Liver (tissue), 9 donors: Measurements from ENCODE around the gene CARD9. TPM values are rescaled to one million over a fixed set of nuclear protein-coding genes. Genes with fewer than 3 reads are reported as not detected.

Source experiments
- DNase-seq: peaks from one replicate; pipeline ENCODE4 v3.0.0-alpha.2; 2017; ENCODE audit warnings: low spot score
- H3K27ac ChIP-seq, 2 donors: one replicate each; pipeline ENCODE4 v1.7.0; 2013; ENCODE audit warnings: inconsistent platforms in 2 of 2, low read length in 2 of 2, control low read depth in 1 of 2, low read depth in 1 of 2, mild to moderate bottlenecking in 1 of 2
- H3K27me3 ChIP-seq, 4 donors: one replicate each; pipeline versions ENCODE4 v1.6.1 to v1.7.0; 2013; ENCODE audit warnings: low read length in 3 of 4, inconsistent platforms in 1 of 4, mild to moderate bottlenecking in 1 of 4, moderate library complexity in 1 of 4; ENCODE audit not compliant: control insufficient read depth in 4 of 4, insufficient read depth in 4 of 4
- H3K36me3 ChIP-seq, 4 donors: one replicate each; pipeline versions ENCODE4 v1.6.1 to v1.7.0; 2013; ENCODE audit warnings: low read length in 3 of 4, mild to moderate bottlenecking in 3 of 4, low read depth in 1 of 4, moderate library complexity in 1 of 4; ENCODE audit not compliant: control insufficient read depth in 4 of 4, insufficient read depth in 3 of 4
- H3K4me1 ChIP-seq, 4 donors: one replicate each; pipeline versions ENCODE4 v1.6.1 to v1.7.0; 2013; ENCODE audit warnings: low read length in 3 of 4, mild to moderate bottlenecking in 3 of 4, moderate library complexity in 1 of 4; ENCODE audit not compliant: control insufficient read depth in 4 of 4, insufficient read depth in 4 of 4
- H3K4me3 ChIP-seq, 3 donors: one replicate each; pipeline versions ENCODE4 v1.6.1 to v1.7.0; 2013; ENCODE audit warnings: low read length in 3 of 3, control low read depth in 1 of 3, low read depth in 1 of 3, mild to moderate bottlenecking in 1 of 3
- H3K9ac ChIP-seq, 2 donors: one replicate each; pipeline ENCODE4 v1.7.0; 2013; ENCODE audit warnings: low read length in 2 of 2, mild to moderate bottlenecking in 2 of 2, moderate library complexity in 2 of 2, control low read depth in 1 of 2, low read depth in 1 of 2
- H3K9me3 ChIP-seq, 4 donors: one replicate each; pipeline versions ENCODE4 v1.6.1 to v1.7.0; 2013; ENCODE audit warnings: low read length in 3 of 4; ENCODE audit not compliant: control insufficient read depth in 4 of 4
- ATF3 ChIP-seq: IDR thresholded peaks from 2 replicates; pipeline ENCODE4 v1.6.1; 2016; ENCODE audit warnings: antibody characterized with exemption
- CTCF ChIP-seq: fragments of 150-350 bp; IDR thresholded peaks from 2 replicates; pipeline ENCODE4 v1.5.1; 2017; ENCODE audit warnings: improper control_type of control experiment, low read depth, low read length; ENCODE audit not compliant: missing input control
- EGR1 ChIP-seq, 2 donors: IDR thresholded peaks; 2 replicates each; pipeline ENCODE4 v1.6.1; 2016 to 2018; ENCODE audit warnings: antibody characterized with exemption in 2 of 2, low read depth in 2 of 2
- FOXA1 ChIP-seq: IDR thresholded peaks from 2 replicates; pipeline ENCODE4 v1.6.1; 2016; ENCODE audit warnings: antibody characterized with exemption
- FOXA2 ChIP-seq: IDR thresholded peaks from 2 replicates; pipeline ENCODE4 v1.6.1; 2016; ENCODE audit warnings: antibody characterized with exemption
- GABPA ChIP-seq, 2 donors: IDR thresholded peaks in 1 of 2; conservative IDR thresholded peaks in 1 of 2; 2 replicates each; pipeline ENCODE4 v1.6.1; 2016; ENCODE audit warnings: antibody characterized with exemption in 2 of 2, mild to moderate bottlenecking in 1 of 2, moderate library complexity in 1 of 2
- HNF4A ChIP-seq, 2 donors: conservative IDR thresholded peaks; 2 replicates each; pipeline ENCODE4 v1.6.1; 2016; ENCODE audit warnings: antibody characterized with exemption in 2 of 2, mild to moderate bottlenecking in 2 of 2
- HNF4G ChIP-seq: IDR thresholded peaks from 2 replicates; pipeline ENCODE4 v1.6.1; 2016; ENCODE audit warnings: antibody characterized with exemption
- JUND ChIP-seq, 2 donors: IDR thresholded peaks; 2 replicates each; pipeline ENCODE4 v1.6.1; 2016; ENCODE audit warnings: antibody characterized with exemption in 2 of 2
- MAX ChIP-seq: IDR thresholded peaks from 2 replicates; pipeline ENCODE4 v1.6.1; 2016; ENCODE audit warnings: antibody characterized with exemption
- NR2F2 ChIP-seq: IDR thresholded peaks from 2 replicates; pipeline ENCODE4 v1.6.1; 2016; ENCODE audit warnings: antibody characterized with exemption
- RAD21 ChIP-seq, 2 donors: IDR thresholded peaks; 2 replicates each; pipeline ENCODE4 v1.6.1; 2016; ENCODE audit warnings: antibody characterized with exemption in 2 of 2, mild to moderate bottlenecking in 2 of 2
- REST ChIP-seq: IDR thresholded peaks from 2 replicates; pipeline ENCODE4 v1.6.1; 2016; ENCODE audit warnings: antibody characterized with exemption, mild to moderate bottlenecking
- RXRA ChIP-seq, 2 donors: IDR thresholded peaks; 2 replicates each; pipeline ENCODE4 v1.6.1; 2017 to 2018; ENCODE audit warnings: antibody characterized with exemption in 2 of 2, mild to moderate bottlenecking in 1 of 2
- SP1 ChIP-seq: IDR thresholded peaks from 2 replicates; pipeline ENCODE4 v1.6.1; 2018; ENCODE audit warnings: antibody characterized with exemption, mild to moderate bottlenecking
- TAF1 ChIP-seq: conservative IDR thresholded peaks from 2 replicates; pipeline ENCODE4 v1.6.1; 2016; ENCODE audit warnings: antibody characterized with exemption, mild to moderate bottlenecking
- YY1 ChIP-seq: IDR thresholded peaks from 2 replicates; pipeline ENCODE4 v1.6.1; 2016; ENCODE audit warnings: antibody characterized with exemption, mild to moderate bottlenecking
- ZBTB33 ChIP-seq: IDR thresholded peaks from 2 replicates; pipeline ENCODE4 v1.6.1; 2016; ENCODE audit warnings: antibody characterized with exemption
- WGBS: extraction: QIAGEN DNeasy Blood & Tissue Kit; methylation state at CpG from one replicate; pipeline ENCODE4 v1.1.7; 2013; 5-methylcytosine and 5-hydroxymethylcytosine counted together
- polyA plus RNA-seq, 2 donors: library from polyadenylated mRNA; stranded (reverse) in 1 of 2; unstranded in 1 of 2; fragments of 200-250 nt in 1 of 2; fragments of >200 nt in 1 of 2; fragmentation: Nextera tagmentation in 1 of 2; extraction: Ambion mirVana in 1 of 2; gene quantifications; one replicate each; pipeline versions ENCODE4 v1.2.1 to v1.2.3, GENCODE V29; 2013 to 2015
- total RNA-seq, 2 donors: library from RNA; depleted of rRNA; stranded (reverse); fragments of >200 nt; gene quantifications; one replicate each; pipeline ENCODE4 v1.2.3, GENCODE V29; 2014
- donor health status: healthy.
- donor health status: healthy.
- donor health status: healthy.
- donor health status: healthy.
- donor health status: healthy.

CARD9 gene
- total and polyA plus RNA-seq, 4 donors: 0.25 to 5.3 (median 2.2) TPM

- Histone ChIP-seq H3K4me3 (no peak overlapping the region), H3K9ac (no peak overlapping the region)
Measured at GRCh38 chr9:136398286-136398685, 24.8 kb upstream of the CARD9 start.

More at GRCh38 chr9:136398286-136398685, 24.8 kb upstream of the CARD9 start:
- Histone ChIP-seq H3K27ac (peak overlapping the region in 1 of 2 donors; percentile 80), H3K4me1 (peaks cover 10 to 53% (median 38%) of the 10 kb centered on the region in 4 donors), H3K36me3 (peaks cover 0 to 24% (median 11%) of the 10 kb centered on the region in 4 donors), H3K27me3 (no peaks in the 10 kb centered on the region), H3K9me3 (no peaks in the 10 kb centered on the region)
- WGBS: 97% methylated on average over 12 of the region's 12 CpGs
- DNase-seq: no peak
- TF ChIP-seq EGR1 (IDR thresholded peaks at IDR 0.05; ENCODE audit: low read depth in 2 of 2) (no peak), TAF1 (no peak), YY1 (no peak), FOXA2 (no peak), SP1 (no peak), HNF4G (no peak), ATF3 (no peak), RXRA (IDR thresholded peaks at IDR 0.05) (no peak), GABPA (IDR thresholded peaks at IDR 0.05 in 1 of 2, conservative IDR thresholded peaks at IDR 0.05 in 1 of 2) (no peak), FOXA1 (no peak), REST (no peak), MAX (no peak), NR2F2 (no peak), HNF4A (conservative IDR thresholded peaks at IDR 0.05) (no peak), ZBTB33 (no peak), RAD21 (IDR thresholded peaks at IDR 0.05) (no peak), JUND (IDR thresholded peaks at IDR 0.05) (no peak), CTCF (no peak)
